ENCODE data around the gene TOMM7.

GRCh38 chr7:22868509-22868908 is 45.9 kb upstream of the TOMM7 start:
- TF ChIP-seq CTCF (IDR thresholded peaks at IDR 0.05; ENCODE audit: low read depth, low read length) = no peak
- no peak for TF ChIP-seq POLR2A (IDR thresholded peaks at IDR 0.05; ENCODE audit: extremely low read depth, insufficient read length)
- no peak for TF ChIP-seq MAX (IDR thresholded peaks at IDR 0.05; ENCODE audit: low read depth, low read length)
